Measurements from ENCODE around the gene CNOT6L. TPM values are rescaled to one million over a fixed set of nuclear protein-coding genes. Genes with fewer than 3 reads are reported as not detected.

The CNOT6L gene
- total RNA-seq (2016; rRNA removed; fragmentation: Illumina TruSeq; extraction: Trizol) (13.5 and 33.3 TPM in 2 replicates), polyA plus RNA-seq (2011; rRNA removed) (7.2 and 7.9 TPM in 2 replicates), polyA minus RNA-seq (2011; rRNA and poly(A)+ RNA removed; ENCODE audit: low replicate concordance) (21.7 and 27.8 TPM in 2 replicates), Bru-seq, nascent RNA (percentile 85 among the genes with signal in this experiment), BruChase-seq, experiment 1, labeled RNA remaining after a 6-hour chase (percentile 80 among the genes with signal in this experiment), BruChase-seq, experiment 2, labeled RNA remaining after a 2-hour chase (percentile 77 among the genes with signal in this experiment)
- total RNA-seq (2016; cell fraction: cytosol; rRNA removed; fragmentation: Illumina TruSeq; extraction: Trizol; ENCODE audit: low read depth) = 58.5 and 71.5 TPM in 2 replicates
- 14.5 and 30.1 TPM in 2 replicates for total RNA-seq (2016; cell fraction: insoluble cytoplasmic fraction; rRNA removed; fragmentation: Illumina TruSeq; extraction: Trizol)
- 17.4 and 18.7 TPM in 2 replicates for total RNA-seq (2016; cell fraction: membrane; rRNA removed; fragmentation: Illumina TruSeq; extraction: Trizol)
- total RNA-seq (2016; cell fraction: nucleus; rRNA removed; fragmentation: Illumina TruSeq; extraction: Trizol) = 17.2 and 19.6 TPM in 2 replicates
- polyA plus RNA-seq (2011; cell fraction: cytosol; rRNA removed) = 3.4 and 5.3 TPM in 2 replicates
- polyA plus RNA-seq (2011; cell fraction: nucleus; rRNA removed) = 6.9 and 8.7 TPM in 2 replicates
- 12.0 and 14.2 TPM in 2 replicates for polyA plus RNA-seq (2012)
- 0.74 and 0.78 TPM in 2 replicates for polyA plus RNA-seq (2016; cell fraction: cytosol; fragmentation: Illumina TruSeq; extraction: Trizol; ENCODE audit: low read depth)
- 17.9 and 19.3 TPM in 2 replicates for polyA plus RNA-seq (2016; cell fraction: insoluble cytoplasmic fraction; fragmentation: Illumina TruSeq; extraction: Trizol; ENCODE audit: low read depth)
- polyA plus RNA-seq (2016; cell fraction: membrane; fragmentation: Illumina TruSeq; extraction: Trizol; ENCODE audit: low read depth) = 4.2 and 4.3 TPM in 2 replicates
- polyA plus RNA-seq (2016; cell fraction: nucleus; fragmentation: Illumina TruSeq; extraction: Trizol; ENCODE audit: insufficient read depth, low read depth) = 12.5 and 14.3 TPM in 2 replicates
- 27.0 and 36.9 TPM in 2 replicates for polyA minus RNA-seq (2011; cell fraction: cytosol; rRNA and poly(A)+ RNA removed)
- 45.2 and 52.0 TPM in 2 replicates for polyA minus RNA-seq (2011; cell fraction: nucleus; rRNA and poly(A)+ RNA removed)
- long read RNA-seq, experiment 1, partial matches to known transcripts = 2 of 3 reads
- long read RNA-seq, experiment 1, other reads (novel, unspliced or antisense) = 1 of 3 reads
- long read RNA-seq, experiment 2, partial matches to known transcripts = 0 of 28 reads
- long read RNA-seq, experiment 2, other reads (novel, unspliced or antisense) = 28 of 28 reads

- DNase-seq (ENCODE audit: low spot score) (no peak), FAIRE-seq (no peak), ATAC-seq (peak; percentile 68)
- in situ Hi-C loops (cut with HindIII; ENCODE audit: extremely low pct_ligation_motif_present, low pct_unique_long_range_greater_than_20kb) (loop anchor here (5.0 kb wide), 1 partner anchor 43 kb away; the partner anchor contains the start of gene MRPL1), intact Hi-C loops (cut with micrococcal nuclease; ENCODE audit: unreplicated experiment) (loop anchor here (5.0 kb wide), 1 partner anchor 63 kb away; no protein-coding TSS in a partner anchor)
- Histone ChIP-seq H3K4me1 (ENCODE audit: insufficient read depth, low read length) (peaks cover 36% of the 10 kb centered on the region), H3K27ac (ENCODE audit: extremely low read length, insufficient read depth, low read length) (peak within 1 kb of the TSS; percentile 93), H3K79me2 (ENCODE audit: insufficient read depth, low read length) (peaks cover 52% of the 10 kb centered on the region), H3K36me3 (replicated peaks in 1 of 2; ENCODE audit: control insufficient read depth in 1 of 2, insufficient read depth in 2 of 2, low read length in 2 of 2) (no peaks in the 10 kb centered on the region), H3K27me3 (ENCODE audit: control insufficient read depth in 1 of 2, insufficient read depth in 2 of 2, low read length in 2 of 2) (no peaks in the 10 kb centered on the region; a peak in 1 of 5 replicates), H3K4me2 (ENCODE audit: low read depth, low read length) (peak within 1 kb of the TSS; percentile 90), H4K20me1 (ENCODE audit: insufficient read depth, low read length) (no peaks in the 10 kb centered on the region; the same call in 1 of the 2 replicates), H3K9ac (ENCODE audit: insufficient read depth, low read depth, low read length) (peak within 1 kb of the TSS; percentile 95), H3K4me3 (replicated peaks in 1 of 3; ENCODE audit: insufficient read depth in 1 of 3, low read depth in 2 of 3, low read length in 3 of 3) (peak within 1 kb of the TSS; percentile 94 to 100 (median 99)), H2AFZ (ENCODE audit: low read length) (no peak within 1 kb of the TSS), H3K9me3 (ENCODE audit: low read length) (no peaks in the 10 kb centered on the region)
- under 1% methylated on average over 24 of the region's 89 CpGs for WGBS (ENCODE audit: low lambda C conversion rate)
- BruUV-seq (replicated peaks) = no TSS peak
- POLR2A ChIA-PET = interaction anchor here (1.4 to 2.8 kb wide), 5 partner anchors 10 to 318 kb away, joined by 4 to 44 read pairs (median 4); partner anchors contain the start of gene MRPL1
- CTCF ChIA-PET (ENCODE audit: low intra/inter-chr PET ratio, low total read pairs) = no interaction called here
- peak; percentile 42; the same call in 1 of the 2 replicates for TF ChIP-seq ZNF574 (CRISPR knock-in tag; IDR thresholded peaks at IDR 0.05)
- peak; percentile 91 for TF ChIP-seq ZFX (CRISPR knock-in tag; IDR thresholded peaks at IDR 0.05; ENCODE audit: low read depth)
- no peak; the same call in 1 of the 2 replicates for TF ChIP-seq NRL (CRISPR knock-in tag; IDR thresholded peaks at IDR 0.05; ENCODE audit: borderline replicate concordance)
- TF ChIP-seq NFRKB (IDR thresholded peaks at IDR 0.05) = no peak
- peak; percentile 61; the same call in 1 of the 2 replicates for TF ChIP-seq KMT2A (CRISPR knock-in tag; IDR thresholded peaks at IDR 0.05)
- 0 out of 2 replicates have a peak, but pooled peaks have one; percentile 45 for TF ChIP-seq POGK (CRISPR knock-in tag; conservative IDR thresholded peaks at IDR 0.05)
- TF ChIP-seq, protein P1, sequence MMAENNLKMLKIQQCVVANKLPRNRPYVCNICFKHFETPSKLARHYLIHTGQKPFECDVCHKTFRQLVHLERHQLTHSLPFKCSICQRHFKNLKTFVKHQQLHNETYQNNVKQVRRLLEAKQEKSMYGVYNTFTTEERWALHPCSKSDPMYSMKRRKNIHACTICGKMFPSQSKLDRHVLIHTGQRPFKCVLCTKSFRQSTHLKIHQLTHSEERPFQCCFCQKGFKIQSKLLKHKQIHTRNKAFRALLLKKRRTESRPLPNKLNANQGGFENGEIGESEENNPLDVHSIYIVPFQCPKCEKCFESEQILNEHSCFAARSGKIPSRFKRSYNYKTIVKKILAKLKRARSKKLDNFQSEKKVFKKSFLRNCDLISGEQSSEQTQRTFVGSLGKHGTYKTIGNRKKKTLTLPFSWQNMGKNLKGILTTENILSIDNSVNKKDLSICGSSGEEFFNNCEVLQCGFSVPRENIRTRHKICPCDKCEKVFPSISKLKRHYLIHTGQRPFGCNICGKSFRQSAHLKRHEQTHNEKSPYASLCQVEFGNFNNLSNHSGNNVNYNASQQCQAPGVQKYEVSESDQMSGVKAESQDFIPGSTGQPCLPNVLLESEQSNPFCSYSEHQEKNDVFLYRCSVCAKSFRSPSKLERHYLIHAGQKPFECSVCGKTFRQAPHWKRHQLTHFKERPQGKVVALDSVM (CRISPR knock-in tag; IDR thresholded peaks at IDR 0.05) = no peak
- peak; percentile 65 for TF ChIP-seq SPEN (CRISPR knock-in tag; IDR thresholded peaks at IDR 0.05; ENCODE audit: low read depth)
- peak; percentile 56 for TF ChIP-seq YY1 (IDR thresholded peaks at IDR 0.05; ENCODE audit: insufficient read depth, insufficient replicate concordance, low read depth, low read length)
- TF ChIP-seq FOXO1 (CRISPR knock-in tag; IDR thresholded peaks at IDR 0.05) = 0 out of 2 replicates have a peak, but pooled peaks have one; percentile 38
These were observed at the start of gene CNOT6L for GRCh38 chr4:77818602-77819403. Gene CNOT6L (minus strand): TSS chr4:77819368. CDS start chr4:77819308, 60 bp downstream.
